Measurements from ENCODE around the gene CCDC28A. TPM values are rescaled to one million over a fixed set of nuclear protein-coding genes. Genes with fewer than 3 reads are reported as not detected.

Gene CCDC28A
- total RNA-seq, 1 experiment from 2014 or later, result 12.0 TPM

DNA sequence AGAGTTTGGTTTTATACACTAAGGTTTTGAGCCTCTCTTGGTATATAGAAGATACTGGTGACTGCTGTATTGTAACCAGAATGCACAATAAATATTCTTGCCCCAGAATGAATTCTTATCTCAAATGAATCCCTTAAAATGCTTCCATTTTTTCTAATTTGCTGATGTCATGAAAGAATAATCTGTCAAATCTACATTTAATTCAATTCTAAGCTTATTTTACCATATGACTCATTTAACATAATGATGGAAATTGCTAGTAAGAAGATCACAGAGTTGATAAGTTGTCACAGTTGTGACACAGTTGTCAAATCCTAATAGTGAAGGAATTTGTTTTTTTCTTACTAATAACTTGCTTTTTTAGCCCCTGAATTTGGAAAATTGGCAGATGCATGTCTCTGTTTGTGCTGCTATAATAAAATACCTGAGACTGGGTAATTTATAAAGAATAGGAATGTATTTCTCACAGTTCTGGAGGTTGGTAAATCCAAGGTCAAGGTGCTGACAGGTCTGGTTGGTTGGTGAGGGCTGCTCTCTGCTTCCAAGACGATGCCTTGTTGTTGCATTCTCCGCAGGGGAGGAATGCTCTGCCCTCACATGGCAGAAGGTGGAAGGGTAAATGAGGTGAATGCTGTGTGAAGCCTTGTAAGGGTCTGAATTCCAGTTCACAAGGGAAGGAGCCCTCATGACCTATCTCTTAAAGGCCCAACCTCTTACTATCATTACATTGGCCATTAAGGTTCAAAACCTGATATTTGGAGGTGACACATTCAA, 27.0 kb downstream of the CCDC28A start:
- peaks cover 0 to 4% of the 10 kb centered on the region in 2 experiments; a peak in 1 of 4 replicates for H3K4me1 ChIP-seq (ENCODE audit: control insufficient read depth in 1 of 2, insufficient read depth in 2 of 2, low read length in 2 of 2)
- CTCF ChIA-PET, result no interaction called here
- BruUV-seq (replicated peaks), result no TSS peak
- ATAC-seq (peak; percentile 85), DNase-seq (ENCODE audit: low read depth, low spot score) (no peak)
- no peak overlapping the region for H3K9ac ChIP-seq (ENCODE audit: low read length)
- no peaks in the 10 kb centered on the region for H3K79me2 ChIP-seq (ENCODE audit: insufficient read depth, low read length)
- H2AFZ ChIP-seq (ENCODE audit: low read depth, low read length, poor library complexity, severe bottlenecking), result no peak overlapping the region
- TF ChIP-seq CBX3 (IDR thresholded peaks at IDR 0.05; ENCODE audit: low read depth) (no peak), ELF1 (IDR thresholded peaks at IDR 0.05; ENCODE audit: borderline replicate concordance, low read depth) (no peak), POLR2A (IDR thresholded peaks at IDR 0.05; ENCODE audit: borderline replicate concordance, extremely low read depth, insufficient read depth, insufficient read length) (no peak), EGR1 (IDR thresholded peaks at IDR 0.05; ENCODE audit: low read depth) (no peak), SIN3A (IDR thresholded peaks at IDR 0.05; ENCODE audit: low read depth) (no peak), POLR2AphosphoS5 (IDR thresholded peaks at IDR 0.05; ENCODE audit: low read depth, low read length) (no peak), RAD21 (IDR thresholded peaks at IDR 0.05; ENCODE audit: low read depth) (peak; percentile 24; the same call in 1 of the 2 replicates), FOSL1 (IDR thresholded peaks at IDR 0.05; ENCODE audit: low read depth) (no peak), ZNF274 (IDR thresholded peaks at IDR 0.05; ENCODE audit: low read depth, low read length) (no peak), EZH2phosphoT487 (IDR thresholded peaks at IDR 0.05; ENCODE audit: borderline replicate concordance) (no peak), EZH2 (IDR thresholded peaks at IDR 0.05) (no peak), CEBPB (IDR thresholded peaks at IDR 0.05; ENCODE audit: low read depth) (no peak), JUND (IDR thresholded peaks at IDR 0.05) (no peak)
- TF ChIP-seq, protein P1, sequence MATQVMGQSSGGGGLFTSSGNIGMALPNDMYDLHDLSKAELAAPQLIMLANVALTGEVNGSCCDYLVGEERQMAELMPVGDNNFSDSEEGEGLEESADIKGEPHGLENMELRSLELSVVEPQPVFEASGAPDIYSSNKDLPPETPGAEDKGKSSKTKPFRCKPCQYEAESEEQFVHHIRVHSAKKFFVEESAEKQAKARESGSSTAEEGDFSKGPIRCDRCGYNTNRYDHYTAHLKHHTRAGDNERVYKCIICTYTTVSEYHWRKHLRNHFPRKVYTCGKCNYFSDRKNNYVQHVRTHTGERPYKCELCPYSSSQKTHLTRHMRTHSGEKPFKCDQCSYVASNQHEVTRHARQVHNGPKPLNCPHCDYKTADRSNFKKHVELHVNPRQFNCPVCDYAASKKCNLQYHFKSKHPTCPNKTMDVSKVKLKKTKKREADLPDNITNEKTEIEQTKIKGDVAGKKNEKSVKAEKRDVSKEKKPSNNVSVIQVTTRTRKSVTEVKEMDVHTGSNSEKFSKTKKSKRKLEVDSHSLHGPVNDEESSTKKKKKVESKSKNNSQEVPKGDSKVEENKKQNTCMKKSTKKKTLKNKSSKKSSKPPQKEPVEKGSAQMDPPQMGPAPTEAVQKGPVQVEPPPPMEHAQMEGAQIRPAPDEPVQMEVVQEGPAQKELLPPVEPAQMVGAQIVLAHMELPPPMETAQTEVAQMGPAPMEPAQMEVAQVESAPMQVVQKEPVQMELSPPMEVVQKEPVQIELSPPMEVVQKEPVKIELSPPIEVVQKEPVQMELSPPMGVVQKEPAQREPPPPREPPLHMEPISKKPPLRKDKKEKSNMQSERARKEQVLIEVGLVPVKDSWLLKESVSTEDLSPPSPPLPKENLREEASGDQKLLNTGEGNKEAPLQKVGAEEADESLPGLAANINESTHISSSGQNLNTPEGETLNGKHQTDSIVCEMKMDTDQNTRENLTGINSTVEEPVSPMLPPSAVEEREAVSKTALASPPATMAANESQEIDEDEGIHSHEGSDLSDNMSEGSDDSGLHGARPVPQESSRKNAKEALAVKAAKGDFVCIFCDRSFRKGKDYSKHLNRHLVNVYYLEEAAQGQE (IDR thresholded peaks at IDR 0.05; ENCODE audit: low read depth), result no peak
- TF ChIP-seq, protein P2, sequence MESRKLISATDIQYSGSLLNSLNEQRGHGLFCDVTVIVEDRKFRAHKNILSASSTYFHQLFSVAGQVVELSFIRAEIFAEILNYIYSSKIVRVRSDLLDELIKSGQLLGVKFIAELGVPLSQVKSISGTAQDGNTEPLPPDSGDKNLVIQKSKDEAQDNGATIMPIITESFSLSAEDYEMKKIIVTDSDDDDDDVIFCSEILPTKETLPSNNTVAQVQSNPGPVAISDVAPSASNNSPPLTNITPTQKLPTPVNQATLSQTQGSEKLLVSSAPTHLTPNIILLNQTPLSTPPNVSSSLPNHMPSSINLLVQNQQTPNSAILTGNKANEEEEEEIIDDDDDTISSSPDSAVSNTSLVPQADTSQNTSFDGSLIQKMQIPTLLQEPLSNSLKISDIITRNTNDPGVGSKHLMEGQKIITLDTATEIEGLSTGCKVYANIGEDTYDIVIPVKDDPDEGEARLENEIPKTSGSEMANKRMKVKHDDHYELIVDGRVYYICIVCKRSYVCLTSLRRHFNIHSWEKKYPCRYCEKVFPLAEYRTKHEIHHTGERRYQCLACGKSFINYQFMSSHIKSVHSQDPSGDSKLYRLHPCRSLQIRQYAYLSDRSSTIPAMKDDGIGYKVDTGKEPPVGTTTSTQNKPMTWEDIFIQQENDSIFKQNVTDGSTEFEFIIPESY (IDR thresholded peaks at IDR 0.05; ENCODE audit: extremely low read depth, insufficient replicate concordance, low read length), result no peak
- TF ChIP-seq, protein P3, sequence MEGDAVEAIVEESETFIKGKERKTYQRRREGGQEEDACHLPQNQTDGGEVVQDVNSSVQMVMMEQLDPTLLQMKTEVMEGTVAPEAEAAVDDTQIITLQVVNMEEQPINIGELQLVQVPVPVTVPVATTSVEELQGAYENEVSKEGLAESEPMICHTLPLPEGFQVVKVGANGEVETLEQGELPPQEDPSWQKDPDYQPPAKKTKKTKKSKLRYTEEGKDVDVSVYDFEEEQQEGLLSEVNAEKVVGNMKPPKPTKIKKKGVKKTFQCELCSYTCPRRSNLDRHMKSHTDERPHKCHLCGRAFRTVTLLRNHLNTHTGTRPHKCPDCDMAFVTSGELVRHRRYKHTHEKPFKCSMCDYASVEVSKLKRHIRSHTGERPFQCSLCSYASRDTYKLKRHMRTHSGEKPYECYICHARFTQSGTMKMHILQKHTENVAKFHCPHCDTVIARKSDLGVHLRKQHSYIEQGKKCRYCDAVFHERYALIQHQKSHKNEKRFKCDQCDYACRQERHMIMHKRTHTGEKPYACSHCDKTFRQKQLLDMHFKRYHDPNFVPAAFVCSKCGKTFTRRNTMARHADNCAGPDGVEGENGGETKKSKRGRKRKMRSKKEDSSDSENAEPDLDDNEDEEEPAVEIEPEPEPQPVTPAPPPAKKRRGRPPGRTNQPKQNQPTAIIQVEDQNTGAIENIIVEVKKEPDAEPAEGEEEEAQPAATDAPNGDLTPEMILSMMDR (IDR thresholded peaks at IDR 0.05 in 2 of 3, conservative IDR thresholded peaks at IDR 0.05 in 1 of 3; ENCODE audit: borderline replicate concordance in 1 of 3, insufficient read depth in 1 of 3, low read depth in 2 of 3, low read length in 2 of 3), result peak; percentile 9 to 27 (median 21); a peak in 4 of 6 replicates
- TF ChIP-seq, protein P4, sequence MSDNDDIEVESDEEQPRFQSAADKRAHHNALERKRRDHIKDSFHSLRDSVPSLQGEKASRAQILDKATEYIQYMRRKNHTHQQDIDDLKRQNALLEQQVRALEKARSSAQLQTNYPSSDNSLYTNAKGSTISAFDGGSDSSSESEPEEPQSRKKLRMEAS (IDR thresholded peaks at IDR 0.05), result no peak
- no peaks in the 10 kb centered on the region for H3K36me3 ChIP-seq (ENCODE audit: control insufficient read depth in 1 of 2, insufficient read depth in 2 of 2, low read length in 2 of 2)
- H3K4me3 ChIP-seq (replicated peaks in 1 of 2; ENCODE audit: low read depth in 1 of 2, low read length in 2 of 2), result no peak overlapping the region
- RAD21 ChIA-PET (ENCODE audit: low non-redundant PET in 1 of 2, low total read pairs in 2 of 2, uncharacterized antibody in 2 of 2, unreplicated experiment in 2 of 2), result no interaction called here
- H3K27ac ChIP-seq (ENCODE audit: low read depth, low read length), result no peak overlapping the region
- no peaks in the 10 kb centered on the region for H3K9me2 ChIP-seq (ENCODE audit: insufficient read depth)
- H3K27me3 ChIP-seq (ENCODE audit: insufficient read depth, low read length), result no peaks in the 10 kb centered on the region
- intact Hi-C loops (cut with micrococcal nuclease), result no loop called here
- POLR2A ChIA-PET, result no interaction called here
- H3K4me2 ChIP-seq (ENCODE audit: low read length), result no peak overlapping the region
- H4K20me1 ChIP-seq (ENCODE audit: insufficient read depth), result no peaks in the 10 kb centered on the region
- H3K9me3 ChIP-seq (ENCODE audit: control insufficient read depth in 1 of 2, insufficient read depth in 1 of 2, low read depth in 1 of 2, low read length in 2 of 2), result no peaks in the 10 kb centered on the region

Measured in HCT116 (cell line).